ENCODE data around the gene EN2. TPM values are rescaled to one million over a fixed set of nuclear protein-coding genes. Genes with fewer than 3 reads are reported as not detected.

EN2 gene
- total RNA-seq, 1 donor from 2014 or later = 3.4 TPM

- H3K4me1 Mint-ChIP-seq (ENCODE audit: unreplicated experiment) = peaks cover 42% of the 10 kb centered on the region
- H3K9me3 Mint-ChIP-seq (ENCODE audit: unreplicated experiment) = no peaks in the 10 kb centered on the region
- no peak for DNase-seq (ENCODE audit: extremely low spot score, unreplicated experiment)
- peaks cover under 1% of the 10 kb centered on the region for H3K36me3 Mint-ChIP-seq (ENCODE audit: unreplicated experiment)
- peak overlapping the region; percentile 28 for H3K27ac Mint-ChIP-seq (ENCODE audit: unreplicated experiment)
- peak overlapping the region; percentile 71 for H3K4me3 Mint-ChIP-seq (ENCODE audit: unreplicated experiment)
- H3K27me3 Mint-ChIP-seq (ENCODE audit: unreplicated experiment) = peaks cover 10% of the 10 kb centered on the region
- TF ChIP-seq CTCF (IDR thresholded peaks at IDR 0.05) = no peak
Observed at GRCh38 chr7:155468785-155469148, 10.8 kb downstream of the EN2 start.

- DNase-seq (ENCODE audit: extremely low spot score, unreplicated experiment) = no peak
- Mint-ChIP-seq H3K27me3 (ENCODE audit: unreplicated experiment) (peaks cover 10% of the 10 kb centered on the region), H3K4me3 (ENCODE audit: unreplicated experiment) (no peak overlapping the region), H3K4me1 (ENCODE audit: unreplicated experiment) (peaks cover 42% of the 10 kb centered on the region), H3K27ac (ENCODE audit: unreplicated experiment) (no peak overlapping the region), H3K9me3 (ENCODE audit: unreplicated experiment) (no peaks in the 10 kb centered on the region), H3K36me3 (ENCODE audit: unreplicated experiment) (no peaks in the 10 kb centered on the region)
- TF ChIP-seq CTCF (IDR thresholded peaks at IDR 0.05) = no peak
Observed at GRCh38 chr7:155469311-155470185, 11.6 kb downstream of the EN2 start.

- peaks cover 7% of the 10 kb centered on the region for H3K27me3 Mint-ChIP-seq (ENCODE audit: unreplicated experiment)
- H3K4me1 Mint-ChIP-seq (ENCODE audit: unreplicated experiment) = peaks cover 42% of the 10 kb centered on the region
Observed at GRCh38 chr7:155470186-155470487, 12.2 kb downstream of the EN2 start.

GRCh38 chr7:155470686-155471638 is 13.0 kb downstream of the EN2 start:
- peak overlapping the region; percentile 80 for H3K27ac Mint-ChIP-seq (ENCODE audit: unreplicated experiment)
- H3K9me3 Mint-ChIP-seq (ENCODE audit: unreplicated experiment) = no peaks in the 10 kb centered on the region
- peak overlapping the region; percentile 41 for H3K4me3 Mint-ChIP-seq (ENCODE audit: unreplicated experiment)
- no peaks in the 10 kb centered on the region for H3K36me3 Mint-ChIP-seq (ENCODE audit: unreplicated experiment)
- peaks cover 7% of the 10 kb centered on the region for H3K27me3 Mint-ChIP-seq (ENCODE audit: unreplicated experiment)
- peaks cover 42% of the 10 kb centered on the region for H3K4me1 Mint-ChIP-seq (ENCODE audit: unreplicated experiment)
- DNase-seq (ENCODE audit: extremely low spot score, unreplicated experiment) = no peak
- no peak for TF ChIP-seq CTCF (IDR thresholded peaks at IDR 0.05)

More at GRCh38 chr7:155470186-155470487, 12.2 kb downstream of the EN2 start:
- Mint-ChIP-seq H3K9me3 (ENCODE audit: unreplicated experiment) (no peaks in the 10 kb centered on the region), H3K36me3 (ENCODE audit: unreplicated experiment) (no peaks in the 10 kb centered on the region), H3K27ac (ENCODE audit: unreplicated experiment) (no peak overlapping the region), H3K4me3 (ENCODE audit: unreplicated experiment) (no peak overlapping the region)
- TF ChIP-seq CTCF (IDR thresholded peaks at IDR 0.05) = no peak
- no peak for DNase-seq (ENCODE audit: extremely low spot score, unreplicated experiment)

GRCh38 chr7:155471718-155472117 is 13.8 kb downstream of the EN2 start:
- Mint-ChIP-seq H3K4me1 (ENCODE audit: unreplicated experiment) (peaks cover 42% of the 10 kb centered on the region), H3K27ac (ENCODE audit: unreplicated experiment) (peak overlapping the region; percentile 80), H3K9me3 (ENCODE audit: unreplicated experiment) (no peaks in the 10 kb centered on the region), H3K36me3 (ENCODE audit: unreplicated experiment) (no peaks in the 10 kb centered on the region), H3K27me3 (ENCODE audit: unreplicated experiment) (peaks cover 11% of the 10 kb centered on the region), H3K4me3 (ENCODE audit: unreplicated experiment) (no peak overlapping the region)
- DNase-seq (ENCODE audit: extremely low spot score, unreplicated experiment) = no peak
- no peak for TF ChIP-seq CTCF (IDR thresholded peaks at IDR 0.05)
